Measurements from ENCODE around the gene FCHSD1. TPM values are rescaled to one million over a fixed set of nuclear protein-coding genes. Genes with fewer than 3 reads are reported as not detected.

Gene FCHSD1
- total and polyA plus RNA-seq, 10 donors = 20.4 to 67.3 (median 45.6) TPM

DNA sequence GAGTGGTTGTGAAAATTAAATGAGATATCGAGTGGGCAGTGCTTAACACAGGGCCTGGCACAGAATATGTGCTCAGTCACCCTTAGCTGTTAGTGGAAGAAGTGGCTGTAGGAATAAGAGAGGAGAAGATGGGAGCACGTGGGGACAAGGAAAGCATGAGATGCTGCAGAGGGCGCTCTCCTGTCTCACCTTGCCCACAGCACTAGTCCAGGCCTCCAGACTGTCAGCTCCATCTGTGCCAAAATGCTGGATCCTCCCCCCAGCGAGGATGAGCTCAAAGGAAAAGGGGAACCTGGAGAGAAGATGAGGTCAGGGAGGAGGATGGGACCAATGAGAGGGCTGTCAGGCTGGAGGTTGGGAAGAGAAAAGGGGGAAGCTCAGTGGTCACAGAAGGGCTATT is 18.3 kb upstream of the FCHSD1 start:
- Histone ChIP-seq H3K27me3 (replicated peaks in 1 of 7) (no peaks in the 10 kb centered on the region), H3K4me3 (no peak overlapping the region), H3K9me3 (no peaks in the 10 kb centered on the region), H3K4me1 (peaks cover 5 to 9% (median 7%) of the 10 kb centered on the region in 6 donors), H3K27ac (no peak overlapping the region), H3K36me3 (peaks cover 0 to 71% (median 8%) of the 10 kb centered on the region in 6 donors)
- intact Hi-C loops (cut with DNase I; ENCODE audit: low total_unique reads) = no loop called here
- TF ChIP-seq, protein P1, sequence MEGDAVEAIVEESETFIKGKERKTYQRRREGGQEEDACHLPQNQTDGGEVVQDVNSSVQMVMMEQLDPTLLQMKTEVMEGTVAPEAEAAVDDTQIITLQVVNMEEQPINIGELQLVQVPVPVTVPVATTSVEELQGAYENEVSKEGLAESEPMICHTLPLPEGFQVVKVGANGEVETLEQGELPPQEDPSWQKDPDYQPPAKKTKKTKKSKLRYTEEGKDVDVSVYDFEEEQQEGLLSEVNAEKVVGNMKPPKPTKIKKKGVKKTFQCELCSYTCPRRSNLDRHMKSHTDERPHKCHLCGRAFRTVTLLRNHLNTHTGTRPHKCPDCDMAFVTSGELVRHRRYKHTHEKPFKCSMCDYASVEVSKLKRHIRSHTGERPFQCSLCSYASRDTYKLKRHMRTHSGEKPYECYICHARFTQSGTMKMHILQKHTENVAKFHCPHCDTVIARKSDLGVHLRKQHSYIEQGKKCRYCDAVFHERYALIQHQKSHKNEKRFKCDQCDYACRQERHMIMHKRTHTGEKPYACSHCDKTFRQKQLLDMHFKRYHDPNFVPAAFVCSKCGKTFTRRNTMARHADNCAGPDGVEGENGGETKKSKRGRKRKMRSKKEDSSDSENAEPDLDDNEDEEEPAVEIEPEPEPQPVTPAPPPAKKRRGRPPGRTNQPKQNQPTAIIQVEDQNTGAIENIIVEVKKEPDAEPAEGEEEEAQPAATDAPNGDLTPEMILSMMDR (IDR thresholded peaks at IDR 0.05 in 8 of 11, conservative IDR thresholded peaks at IDR 0.05 in 3 of 11) = no peak
- TF ChIP-seq POLR2AphosphoS5 (IDR thresholded peaks at IDR 0.05) (no peak), POLR2A (IDR thresholded peaks at IDR 0.05) (no peak)
- WGBS, 5 donors = 71 to 86% (median 81%) methylated on average over 4 of the region's 4 CpGs
- no peak for DNase-seq

DNA sequence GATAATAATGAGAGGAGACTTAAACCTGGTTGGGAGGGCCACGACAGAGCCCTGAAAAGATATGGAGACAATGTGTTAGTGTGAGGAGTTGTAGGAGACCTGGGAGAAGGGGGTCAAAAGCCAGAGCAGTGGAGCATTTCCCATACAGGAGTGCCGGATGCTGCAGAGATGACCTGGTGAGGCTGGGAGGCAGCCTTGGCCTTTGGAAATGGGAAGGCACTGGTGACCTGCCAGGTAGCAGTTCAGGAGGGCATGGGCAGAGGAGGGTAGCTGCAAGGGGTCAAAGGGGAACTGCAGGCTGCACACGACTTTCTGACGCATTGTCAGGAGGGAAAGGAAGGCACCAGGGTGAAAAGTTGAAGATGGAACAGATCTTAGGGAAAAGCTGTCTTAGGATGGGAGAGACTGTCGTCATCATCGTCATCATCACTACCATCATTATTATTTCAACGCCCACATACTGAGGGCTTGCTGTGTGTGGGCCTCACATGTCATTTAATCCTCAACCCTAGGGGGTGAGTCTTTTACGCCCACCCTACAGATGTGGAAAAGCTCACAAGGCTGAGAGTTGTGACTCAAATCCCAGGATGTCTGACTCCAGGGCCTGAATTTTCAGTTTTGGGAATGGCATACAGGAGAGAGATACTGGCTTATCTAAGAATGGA is 17.5 kb upstream of the FCHSD1 start:
- no peak overlapping the region for H3K27ac ChIP-seq
- TF ChIP-seq, protein P1 (IDR thresholded peaks at IDR 0.05 in 8 of 11, conservative IDR thresholded peaks at IDR 0.05 in 3 of 11) = no peak
- no peak for TF ChIP-seq POLR2AphosphoS5 (IDR thresholded peaks at IDR 0.05)
- TF ChIP-seq POLR2A (IDR thresholded peaks at IDR 0.05) = no peak
- H3K36me3 ChIP-seq = peaks cover 0 to 76% (median 8%) of the 10 kb centered on the region in 6 donors
- no peak overlapping the region for H3K4me3 ChIP-seq
- H3K27me3 ChIP-seq (replicated peaks in 1 of 7) = no peaks in the 10 kb centered on the region
- peaks cover 5 to 9% (median 7%) of the 10 kb centered on the region in 6 donors for H3K4me1 ChIP-seq
- no peak for DNase-seq
- H3K9me3 ChIP-seq = no peaks in the 10 kb centered on the region
- intact Hi-C loops (cut with DNase I; ENCODE audit: low total_unique reads) = no loop called here
- 77 to 88% (median 84%) methylated on average over 8 of the region's 8 CpGs for WGBS, 5 donors

DNA sequence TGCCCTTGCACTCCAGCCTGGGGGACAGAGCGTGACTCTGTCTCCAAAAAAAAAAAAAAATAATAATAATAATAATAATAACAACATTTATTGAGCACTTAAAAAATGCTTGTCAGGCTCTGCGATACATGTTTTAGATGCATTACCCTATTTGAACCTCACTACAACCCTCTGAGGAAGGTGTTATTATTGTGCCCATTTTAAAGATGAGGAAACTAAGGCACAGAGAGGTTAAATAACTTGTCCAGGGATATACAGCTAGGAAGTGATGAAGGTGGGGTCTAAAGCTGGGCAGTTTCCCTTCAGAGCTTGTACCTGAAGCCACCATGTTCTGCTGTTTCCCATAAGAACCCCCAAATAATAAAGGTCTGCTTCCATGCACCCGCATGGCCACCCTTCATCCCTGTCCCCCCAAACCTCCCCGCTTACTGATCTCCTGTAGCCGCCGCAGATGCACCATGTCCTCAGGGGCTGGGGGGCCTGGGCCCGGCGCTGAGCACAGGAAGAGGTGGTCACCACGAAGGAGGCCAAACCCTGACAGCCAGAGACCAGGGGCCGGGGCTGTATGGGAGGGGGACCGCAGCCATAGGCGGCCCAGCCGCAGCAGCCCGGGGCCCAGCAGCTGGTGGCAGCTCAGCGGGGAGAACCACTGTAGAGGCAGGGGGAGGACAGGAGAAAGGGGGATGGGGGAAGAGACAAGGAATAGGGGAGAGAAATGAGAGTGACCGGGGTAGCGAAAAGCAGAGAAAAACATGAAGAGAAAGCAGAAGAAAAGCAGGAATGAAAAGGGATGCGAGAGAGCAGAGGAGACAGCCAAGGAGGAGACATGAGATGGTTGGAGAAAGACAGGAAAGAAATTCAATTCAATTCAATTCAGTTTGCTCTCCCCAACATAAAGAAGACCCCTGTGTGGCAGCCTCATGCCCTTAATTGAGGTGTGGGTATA is 15.1 kb upstream of the FCHSD1 start:
- TF ChIP-seq POLR2A (IDR thresholded peaks at IDR 0.05) (no peak), POLR2AphosphoS5 (IDR thresholded peaks at IDR 0.05) (no peak)
- TF ChIP-seq, protein P1 (IDR thresholded peaks at IDR 0.05 in 8 of 11, conservative IDR thresholded peaks at IDR 0.05 in 3 of 11) = no peak
- Histone ChIP-seq H3K4me1 (peaks cover 5 to 9% (median 7%) of the 10 kb centered on the region in 6 donors), H3K27ac (no peak overlapping the region), H3K27me3 (replicated peaks in 1 of 7) (no peaks in the 10 kb centered on the region), H3K9me3 (no peaks in the 10 kb centered on the region), H3K36me3 (peaks cover 0 to 76% (median 2%) of the 10 kb centered on the region in 6 donors), H3K4me3 (no peak overlapping the region)
- 90 to 95% (median 91%) methylated on average over 18 of the region's 18 CpGs for WGBS, 5 donors
- intact Hi-C loops (cut with DNase I; ENCODE audit: low total_unique reads) = no loop called here
- no peak for DNase-seq

Data from spleen (tissue), 11 donors.